ENCODE results near the gene ZFAND2A. TPM values are rescaled to one million over a fixed set of nuclear protein-coding genes. Genes with fewer than 3 reads are reported as not detected.

ZFAND2A gene
- total and polyA plus RNA-seq, 8 donors: 15.1 to 28.9 (median 22.8) TPM

DNA sequence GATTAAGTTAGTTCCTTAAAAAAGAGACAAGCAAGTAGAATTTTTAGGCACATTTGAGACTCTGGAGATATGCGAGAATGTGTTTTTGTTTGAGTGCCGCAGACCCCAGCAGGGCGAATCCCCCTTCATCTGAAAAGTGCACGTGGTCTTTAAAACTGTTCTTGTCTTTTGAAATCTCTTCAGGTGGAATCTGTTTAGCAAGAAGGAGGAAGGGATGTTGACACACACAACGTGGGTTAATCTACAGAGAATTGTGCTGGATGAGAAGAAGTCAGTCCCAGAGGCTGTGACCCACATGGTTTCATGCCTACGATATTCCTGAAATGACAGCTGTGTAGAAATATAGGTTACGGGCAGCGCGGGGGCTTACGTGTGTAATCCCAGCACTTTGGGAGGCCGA lies 27.1 kb upstream of the ZFAND2A start:
- Histone ChIP-seq H3K36me3 (no peaks in the 10 kb centered on the region), H3K9me3 (no peaks in the 10 kb centered on the region)
- TF ChIP-seq, protein P1, sequence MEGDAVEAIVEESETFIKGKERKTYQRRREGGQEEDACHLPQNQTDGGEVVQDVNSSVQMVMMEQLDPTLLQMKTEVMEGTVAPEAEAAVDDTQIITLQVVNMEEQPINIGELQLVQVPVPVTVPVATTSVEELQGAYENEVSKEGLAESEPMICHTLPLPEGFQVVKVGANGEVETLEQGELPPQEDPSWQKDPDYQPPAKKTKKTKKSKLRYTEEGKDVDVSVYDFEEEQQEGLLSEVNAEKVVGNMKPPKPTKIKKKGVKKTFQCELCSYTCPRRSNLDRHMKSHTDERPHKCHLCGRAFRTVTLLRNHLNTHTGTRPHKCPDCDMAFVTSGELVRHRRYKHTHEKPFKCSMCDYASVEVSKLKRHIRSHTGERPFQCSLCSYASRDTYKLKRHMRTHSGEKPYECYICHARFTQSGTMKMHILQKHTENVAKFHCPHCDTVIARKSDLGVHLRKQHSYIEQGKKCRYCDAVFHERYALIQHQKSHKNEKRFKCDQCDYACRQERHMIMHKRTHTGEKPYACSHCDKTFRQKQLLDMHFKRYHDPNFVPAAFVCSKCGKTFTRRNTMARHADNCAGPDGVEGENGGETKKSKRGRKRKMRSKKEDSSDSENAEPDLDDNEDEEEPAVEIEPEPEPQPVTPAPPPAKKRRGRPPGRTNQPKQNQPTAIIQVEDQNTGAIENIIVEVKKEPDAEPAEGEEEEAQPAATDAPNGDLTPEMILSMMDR (IDR thresholded peaks at IDR 0.05): no peak

GRCh38 chr7:1181640-1182039 lies 21.6 kb upstream of the ZFAND2A start:
- ATAC-seq (no peak), DNase-seq (peak in 1 of 4 donors; percentile 44)
- intact Hi-C loops (cut with DNase I): no loop called here
- Histone ChIP-seq H3K27me3 (peaks cover 0 to 62% of the 10 kb centered on the region in 2 donors), H3K4me1 (peaks cover 0 to 5% of the 10 kb centered on the region in 2 donors), H3K27ac (no peak overlapping the region), H3K4me3 (no peak overlapping the region), H3K36me3 (no peaks in the 10 kb centered on the region), H3K9me3 (no peaks in the 10 kb centered on the region)
- TF ChIP-seq, protein P1 (IDR thresholded peaks at IDR 0.05): no peak

More for the DNA sequence above, 27.1 kb upstream of the ZFAND2A start:
- H3K4me3 ChIP-seq: no peak overlapping the region
- no peak overlapping the region for H3K27ac ChIP-seq
- H3K27me3 ChIP-seq: peaks cover 0 to 58% of the 10 kb centered on the region in 2 donors
- intact Hi-C loops (cut with DNase I): no loop called here
- no peaks in the 10 kb centered on the region for H3K4me1 ChIP-seq
- ATAC-seq: no peak
- no peak for DNase-seq

GRCh38 chr7:1181031-1181430 lies 21.0 kb upstream of the ZFAND2A start:
- TF ChIP-seq, protein P1 (IDR thresholded peaks at IDR 0.05): no peak
- H3K9me3 ChIP-seq: no peaks in the 10 kb centered on the region

GRCh38 chr7:1176891-1177373 lies 16.9 kb upstream of the ZFAND2A start:
- ATAC-seq: peak; percentile 81
- peaks cover 0 to 27% of the 10 kb centered on the region in 2 donors for H3K27me3 ChIP-seq
- no peak overlapping the region for H3K27ac ChIP-seq
- H3K4me3 ChIP-seq: no peak overlapping the region
- TF ChIP-seq, protein P1 (IDR thresholded peaks at IDR 0.05): peak; percentile 49 to 71
- no peaks in the 10 kb centered on the region for H3K36me3 ChIP-seq
- H3K4me1 ChIP-seq: peaks cover 0 to 17% of the 10 kb centered on the region in 2 donors
- peak in 2 of 4 donors; percentile 69 to 92 for DNase-seq
- no peaks in the 10 kb centered on the region for H3K9me3 ChIP-seq
- intact Hi-C loops (cut with DNase I): loop anchor here in 1 of 2 donors (10.0 kb wide), 1 partner anchor 92 kb away; the partner anchor contains the start of gene GPER1

More at GRCh38 chr7:1181031-1181430, 21.0 kb upstream of the ZFAND2A start:
- Histone ChIP-seq H3K4me3 (no peak overlapping the region), H3K4me1 (peaks cover 0 to 11% of the 10 kb centered on the region in 2 donors), H3K27me3 (peaks cover 0 to 56% of the 10 kb centered on the region in 2 donors), H3K27ac (no peak overlapping the region), H3K36me3 (no peaks in the 10 kb centered on the region)
- intact Hi-C loops (cut with DNase I): no loop called here
- ATAC-seq (no peak), DNase-seq (peak in 1 of 4 donors; percentile 51)

GRCh38 chr7:1175967-1176851 lies 16.2 kb upstream of the ZFAND2A start:
- Histone ChIP-seq H3K36me3 (no peaks in the 10 kb centered on the region), H3K27me3 (peaks cover 0 to 20% of the 10 kb centered on the region in 2 donors), H3K9me3 (no peaks in the 10 kb centered on the region), H3K4me3 (no peak overlapping the region), H3K27ac (no peak overlapping the region), H3K4me1 (peaks cover 0 to 17% of the 10 kb centered on the region in 2 donors)
- intact Hi-C loops (cut with DNase I): loop anchor here in 1 of 2 donors (10.0 kb wide), 1 partner anchor 91 kb away; the partner anchor contains the start of gene GPER1
- DNase-seq (peak; percentile 49 to 96 (median 79)), ATAC-seq (peak; percentile 96)
- TF ChIP-seq, protein P1 (IDR thresholded peaks at IDR 0.05): peak; percentile 86 to 93

All from left lung (tissue), 10 donors.